ENCODE data around the gene SPATA6L. TPM values are rescaled to one million over a fixed set of nuclear protein-coding genes. Genes with fewer than 3 reads are reported as not detected.

SPATA6L gene
- polyA plus RNA-seq, 1 donor: 7.2 TPM

- Histone ChIP-seq H3K27ac (ENCODE audit: low read length) (no peak overlapping the region), H3K4me3 (ENCODE audit: low read length) (no peak overlapping the region), H3K36me3 (ENCODE audit: control insufficient read depth, insufficient read depth, low read length) (peaks cover 34% of the 10 kb centered on the region), H3K27me3 (ENCODE audit: control insufficient read depth, insufficient read depth, low read length) (no peaks in the 10 kb centered on the region), H3K9me3 (ENCODE audit: control insufficient read depth, low read depth, low read length) (no peaks in the 10 kb centered on the region), H3K4me1 (ENCODE audit: control insufficient read depth, insufficient read depth, low read length) (no peaks in the 10 kb centered on the region)
- no peak for DNase-seq
- 95% methylated on average over 3 of the region's 3 CpGs for WGBS (ENCODE audit: insufficient coverage, low lambda C conversion rate)
Measured at GRCh38 chr9:4691795-4692194, 25.5 kb upstream of the SPATA6L start.

GRCh38 chr9:4690144-4690543, 23.9 kb upstream of the SPATA6L start:
- WGBS (ENCODE audit: insufficient coverage, low lambda C conversion rate): no CpG with 5 or more reads among the region's 4 CpGs
- H3K27ac ChIP-seq (ENCODE audit: low read length): no peak overlapping the region

GRCh38 chr9:4689687-4690104, 23.4 kb upstream of the SPATA6L start:
- peaks cover 43% of the 10 kb centered on the region for H3K36me3 ChIP-seq (ENCODE audit: control insufficient read depth, insufficient read depth, low read length)

More at GRCh38 chr9:4690144-4690543, 23.9 kb upstream of the SPATA6L start:
- no peaks in the 10 kb centered on the region for H3K4me1 ChIP-seq (ENCODE audit: control insufficient read depth, insufficient read depth, low read length)
- no peaks in the 10 kb centered on the region for H3K9me3 ChIP-seq (ENCODE audit: control insufficient read depth, low read depth, low read length)
- H3K4me3 ChIP-seq (ENCODE audit: low read length): no peak overlapping the region
- H3K36me3 ChIP-seq (ENCODE audit: control insufficient read depth, insufficient read depth, low read length): peaks cover 43% of the 10 kb centered on the region
- H3K27me3 ChIP-seq (ENCODE audit: control insufficient read depth, insufficient read depth, low read length): no peaks in the 10 kb centered on the region
- no peak for DNase-seq

GRCh38 chr9:4689021-4689420, 22.7 kb upstream of the SPATA6L start:
- Histone ChIP-seq H3K9me3 (ENCODE audit: control insufficient read depth, low read depth, low read length) (no peaks in the 10 kb centered on the region), H3K4me3 (ENCODE audit: low read length) (no peak overlapping the region), H3K27ac (ENCODE audit: low read length) (no peak overlapping the region), H3K4me1 (ENCODE audit: control insufficient read depth, insufficient read depth, low read length) (no peaks in the 10 kb centered on the region), H3K27me3 (ENCODE audit: control insufficient read depth, insufficient read depth, low read length) (no peaks in the 10 kb centered on the region), H3K36me3 (ENCODE audit: control insufficient read depth, insufficient read depth, low read length) (peaks cover 38% of the 10 kb centered on the region)
- DNase-seq: no peak
- no CpG with 5 or more reads among the region's 2 CpGs for WGBS (ENCODE audit: insufficient coverage, low lambda C conversion rate)

More at GRCh38 chr9:4689687-4690104, 23.4 kb upstream of the SPATA6L start:
- Histone ChIP-seq H3K4me3 (ENCODE audit: low read length) (no peak overlapping the region), H3K27me3 (ENCODE audit: control insufficient read depth, insufficient read depth, low read length) (no peaks in the 10 kb centered on the region), H3K4me1 (ENCODE audit: control insufficient read depth, insufficient read depth, low read length) (no peaks in the 10 kb centered on the region), H3K9me3 (ENCODE audit: control insufficient read depth, low read depth, low read length) (no peaks in the 10 kb centered on the region), H3K27ac (ENCODE audit: low read length) (no peak overlapping the region)
- no peak for DNase-seq
- WGBS (ENCODE audit: insufficient coverage, low lambda C conversion rate): 100% methylated on average over 1 of the region's 1 CpG

GRCh38 chr9:4686584-4686983, 20.3 kb upstream of the SPATA6L start:
- H3K9me3 ChIP-seq (ENCODE audit: control insufficient read depth, low read depth, low read length): no peaks in the 10 kb centered on the region
- DNase-seq: no peak
- WGBS (ENCODE audit: insufficient coverage, low lambda C conversion rate): 100% methylated on average over 1 of the region's 1 CpG
- peaks cover 32% of the 10 kb centered on the region for H3K36me3 ChIP-seq (ENCODE audit: control insufficient read depth, insufficient read depth, low read length)
- H3K4me3 ChIP-seq (ENCODE audit: low read length): no peak overlapping the region
- H3K4me1 ChIP-seq (ENCODE audit: control insufficient read depth, insufficient read depth, low read length): no peaks in the 10 kb centered on the region
- no peaks in the 10 kb centered on the region for H3K27me3 ChIP-seq (ENCODE audit: control insufficient read depth, insufficient read depth, low read length)
- no peak overlapping the region for H3K27ac ChIP-seq (ENCODE audit: low read length)

GRCh38 chr9:4686112-4686511, 19.8 kb upstream of the SPATA6L start:
- Histone ChIP-seq H3K36me3 (ENCODE audit: control insufficient read depth, insufficient read depth, low read length) (peaks cover 29% of the 10 kb centered on the region), H3K4me3 (ENCODE audit: low read length) (no peak overlapping the region), H3K9me3 (ENCODE audit: control insufficient read depth, low read depth, low read length) (no peaks in the 10 kb centered on the region), H3K27ac (ENCODE audit: low read length) (no peak overlapping the region), H3K4me1 (ENCODE audit: control insufficient read depth, insufficient read depth, low read length) (peaks cover 4% of the 10 kb centered on the region), H3K27me3 (ENCODE audit: control insufficient read depth, insufficient read depth, low read length) (no peaks in the 10 kb centered on the region)
- DNase-seq: no peak
- 20% methylated on average over 1 of the region's 4 CpGs for WGBS (ENCODE audit: insufficient coverage, low lambda C conversion rate)

- DNase-seq: no peak
- Histone ChIP-seq H3K4me3 (ENCODE audit: low read length) (no peak overlapping the region), H3K27me3 (ENCODE audit: control insufficient read depth, insufficient read depth, low read length) (no peaks in the 10 kb centered on the region), H3K4me1 (ENCODE audit: control insufficient read depth, insufficient read depth, low read length) (peaks cover 4% of the 10 kb centered on the region), H3K9me3 (ENCODE audit: control insufficient read depth, low read depth, low read length) (no peaks in the 10 kb centered on the region), H3K36me3 (ENCODE audit: control insufficient read depth, insufficient read depth, low read length) (peaks cover 19% of the 10 kb centered on the region), H3K27ac (ENCODE audit: low read length) (no peak overlapping the region)
- WGBS (ENCODE audit: insufficient coverage, low lambda C conversion rate): 100% methylated on average over 3 of the region's 4 CpGs
Measured at GRCh38 chr9:4684820-4685219, 18.5 kb upstream of the SPATA6L start.

GRCh38 chr9:4680750-4681149, 14.5 kb upstream of the SPATA6L start:
- H3K36me3 ChIP-seq (ENCODE audit: control insufficient read depth, insufficient read depth, low read length): peaks cover 9% of the 10 kb centered on the region
- peaks cover 14% of the 10 kb centered on the region for H3K4me1 ChIP-seq (ENCODE audit: control insufficient read depth, insufficient read depth, low read length)
- peak; percentile 31 to 62 for DNase-seq
- peaks cover 3% of the 10 kb centered on the region for H3K9me3 ChIP-seq (ENCODE audit: control insufficient read depth, low read depth, low read length)
- peak overlapping the region; percentile 99 for H3K4me3 ChIP-seq (ENCODE audit: low read length)
- no CpG with 5 or more reads among the region's 2 CpGs for WGBS (ENCODE audit: insufficient coverage, low lambda C conversion rate)
- H3K27ac ChIP-seq (ENCODE audit: low read length): peak overlapping the region; percentile 98
- H3K27me3 ChIP-seq (ENCODE audit: control insufficient read depth, insufficient read depth, low read length): no peaks in the 10 kb centered on the region

GRCh38 chr9:4680173-4680525, 13.9 kb upstream of the SPATA6L start:
- peaks cover 14% of the 10 kb centered on the region for H3K4me1 ChIP-seq (ENCODE audit: control insufficient read depth, insufficient read depth, low read length)
- H3K27me3 ChIP-seq (ENCODE audit: control insufficient read depth, insufficient read depth, low read length): no peaks in the 10 kb centered on the region
- 0% methylated on average over 3 of the region's 10 CpGs for WGBS (ENCODE audit: insufficient coverage, low lambda C conversion rate)
- H3K36me3 ChIP-seq (ENCODE audit: control insufficient read depth, insufficient read depth, low read length): peaks cover 4% of the 10 kb centered on the region
- H3K9me3 ChIP-seq (ENCODE audit: control insufficient read depth, low read depth, low read length): peaks cover 3% of the 10 kb centered on the region
- H3K27ac ChIP-seq (ENCODE audit: low read length): peak overlapping the region; percentile 98
- no peak for DNase-seq
- H3K4me3 ChIP-seq (ENCODE audit: low read length): peak overlapping the region; percentile 99

- H3K27me3 ChIP-seq (ENCODE audit: control insufficient read depth, insufficient read depth, low read length): no peaks in the 10 kb centered on the region
- H3K4me3 ChIP-seq (ENCODE audit: low read length): peak within 1 kb of the TSS; percentile 99
- peak within 1 kb of the TSS; percentile 98 for H3K27ac ChIP-seq (ENCODE audit: low read length)
- H3K36me3 ChIP-seq (ENCODE audit: control insufficient read depth, insufficient read depth, low read length): no peaks in the 10 kb centered on the region
- no CpG with 5 or more reads among the region's 66 CpGs for WGBS (ENCODE audit: insufficient coverage, low lambda C conversion rate)
- peaks cover 3% of the 10 kb centered on the region for H3K9me3 ChIP-seq (ENCODE audit: control insufficient read depth, low read depth, low read length)
- peak; percentile 97 to 98 for DNase-seq
- H3K4me1 ChIP-seq (ENCODE audit: control insufficient read depth, insufficient read depth, low read length): peaks cover 14% of the 10 kb centered on the region
Measured at GRCh38 chr9:4679268-4680172, 13.2 kb upstream of the SPATA6L start, which contains the start of gene CDC37L1. Gene CDC37L1, plus strand, starts transcription at chr9:4679569. Its CDS starts 199 bp downstream, at chr9:4679768.
